ENCODE data around the gene NPY2R. TPM values are rescaled to one million over a fixed set of nuclear protein-coding genes. Genes with fewer than 3 reads are reported as not detected.

NPY2R gene
- total RNA-seq, 4 donors from 2014 or later = not detected

GRCh38 chr4:155174668-155175067 is 33.8 kb upstream of the NPY2R start:
- Histone ChIP-seq H3K27ac (no peak overlapping the region), H3K27me3 (no peaks in the 10 kb centered on the region), H3K36me3 (no peaks in the 10 kb centered on the region), H3K4me1 (no peaks in the 10 kb centered on the region), H3K4me3 (replicated peaks in 1 of 3) (no peak overlapping the region), H3K9me3 (no peaks in the 10 kb centered on the region)
- no peak for DNase-seq
- intact Hi-C loops (cut with DNase I) = no loop called here
- TF ChIP-seq POLR2A (IDR thresholded peaks at IDR 0.05) = no peak
- no peak for TF ChIP-seq CTCF (IDR thresholded peaks at IDR 0.05)
- 95 to 96% methylated on average over 1 of the region's 1 CpG for WGBS, 2 donors

- Histone ChIP-seq H3K27me3 (no peaks in the 10 kb centered on the region), H3K9me3 (no peaks in the 10 kb centered on the region), H3K4me3 (replicated peaks in 1 of 3) (no peak overlapping the region), H3K27ac (no peak overlapping the region), H3K4me1 (no peaks in the 10 kb centered on the region), H3K36me3 (no peaks in the 10 kb centered on the region)
- no peak for DNase-seq
- WGBS, 2 donors = 19 to 26% methylated on average over 2 of the region's 2 CpGs
- intact Hi-C loops (cut with DNase I) = no loop called here
- no peak for TF ChIP-seq POLR2A (IDR thresholded peaks at IDR 0.05)
- no peak for TF ChIP-seq CTCF (IDR thresholded peaks at IDR 0.05)
Observed at GRCh38 chr4:155179216-155179615, 29.2 kb upstream of the NPY2R start.

GRCh38 chr4:155186972-155187371 is 21.5 kb upstream of the NPY2R start:
- Histone ChIP-seq H3K9me3 (no peaks in the 10 kb centered on the region), H3K27me3 (no peaks in the 10 kb centered on the region), H3K27ac (no peak overlapping the region), H3K36me3 (no peaks in the 10 kb centered on the region), H3K4me3 (replicated peaks in 1 of 3) (no peak overlapping the region), H3K4me1 (no peaks in the 10 kb centered on the region)
- WGBS, 2 donors = 84 to 92% methylated on average over 2 of the region's 2 CpGs
- no peak for DNase-seq
- TF ChIP-seq POLR2A (IDR thresholded peaks at IDR 0.05) (no peak), CTCF (IDR thresholded peaks at IDR 0.05) (no peak)
- intact Hi-C loops (cut with DNase I) = no loop called here

GRCh38 chr4:155187989-155188388 is 20.4 kb upstream of the NPY2R start:
- TF ChIP-seq CTCF (IDR thresholded peaks at IDR 0.05) (no peak), POLR2A (IDR thresholded peaks at IDR 0.05) (no peak)
- DNase-seq = no peak
- Histone ChIP-seq H3K9me3 (no peaks in the 10 kb centered on the region), H3K36me3 (no peaks in the 10 kb centered on the region), H3K4me1 (no peaks in the 10 kb centered on the region), H3K27ac (no peak overlapping the region), H3K27me3 (no peaks in the 10 kb centered on the region), H3K4me3 (replicated peaks in 1 of 3) (no peak overlapping the region)
- intact Hi-C loops (cut with DNase I) = no loop called here
- 44 to 46% methylated on average over 1 of the region's 1 CpG for WGBS, 2 donors

GRCh38 chr4:155190099-155190498 is 18.3 kb upstream of the NPY2R start:
- intact Hi-C loops (cut with DNase I) = no loop called here
- H3K27ac ChIP-seq = no peak overlapping the region
- no peak for DNase-seq
- H3K36me3 ChIP-seq = no peaks in the 10 kb centered on the region
- H3K4me1 ChIP-seq = no peaks in the 10 kb centered on the region
- no peak for TF ChIP-seq CTCF (IDR thresholded peaks at IDR 0.05)
- TF ChIP-seq POLR2A (IDR thresholded peaks at IDR 0.05) = no peak
- no peak overlapping the region for H3K4me3 ChIP-seq (replicated peaks in 1 of 3)
- no peaks in the 10 kb centered on the region for H3K9me3 ChIP-seq
- H3K27me3 ChIP-seq = no peaks in the 10 kb centered on the region
